Tibial artery (tissue), 4 donors: ENCODE data around the gene CDH4.
A peak's percentile ranks its signal among the peaks of the same experiment; 100 is the strongest.

Experiments used
- DNase-seq, 2 donors: peaks; one replicate each; pipeline ENCODE4 v3.0.0-alpha.2; 2019
- H3K27ac ChIP-seq, 2 donors: fragments of 200-600 bp; sonication (generic) in 1 of 2; 1 replicate in 1 of 2; 2 replicates in 1 of 2; pipeline ENCODE4 v1.5.1; 2018 to 2019; ENCODE audit warnings: mild to moderate bottlenecking in 1 of 2
- H3K27me3 ChIP-seq, 2 donors: fragments of 200-600 bp; sonication (generic) in 1 of 2; one replicate each; pipeline versions ENCODE4 v1.5.1 to v1.6.0; 2016 to 2019
- H3K36me3 ChIP-seq, 3 donors: fragments of 200-600 bp; sonication (generic) in 2 of 3; one replicate each; pipeline ENCODE4 v1.5.1; 2016 to 2019; ENCODE audit warnings: mild to moderate bottlenecking in 2 of 3
- H3K4me1 ChIP-seq, 4 donors: fragments of 200-600 bp; sonication (generic) in 2 of 4; 1 replicate in 3 of 4; 2 replicates in 1 of 4; pipeline ENCODE4 v1.5.1; 2016 to 2019
- H3K4me3 ChIP-seq, 2 donors: fragments of 200-600 bp; sonication (generic) in 1 of 2; 1 replicate in 1 of 2; 2 replicates in 1 of 2; pipeline ENCODE4 v1.5.1; 2018 to 2019; ENCODE audit warnings: mild to moderate bottlenecking in 2 of 2
- H3K9me3 ChIP-seq, 3 donors: fragments of 200-600 bp; sonication (generic) in 1 of 3; one replicate each; pipeline ENCODE4 v1.5.1; 2016 to 2019
- intact Hi-C: fragments of 100-400 bp; cut with DNase I; formaldehyde crosslinking; loops from one replicate; pipeline ENCODE4 v1.15.0; 2023; ENCODE audit warnings: low total_unique reads
- TF ChIP-seq, protein P1 (sequence below), 2 experiments: fragments of 200-600 bp in 1 of 2; fragments of 450-650 bp in 1 of 2; IDR thresholded peaks; one replicate each; pipeline ENCODE4 v1.5.1; 2017 to 2019; ENCODE audit warnings: antibody characterized with exemption in 2 of 2, mild to moderate bottlenecking in 1 of 2, moderate library complexity in 1 of 2

Gene CDH4

DNA sequence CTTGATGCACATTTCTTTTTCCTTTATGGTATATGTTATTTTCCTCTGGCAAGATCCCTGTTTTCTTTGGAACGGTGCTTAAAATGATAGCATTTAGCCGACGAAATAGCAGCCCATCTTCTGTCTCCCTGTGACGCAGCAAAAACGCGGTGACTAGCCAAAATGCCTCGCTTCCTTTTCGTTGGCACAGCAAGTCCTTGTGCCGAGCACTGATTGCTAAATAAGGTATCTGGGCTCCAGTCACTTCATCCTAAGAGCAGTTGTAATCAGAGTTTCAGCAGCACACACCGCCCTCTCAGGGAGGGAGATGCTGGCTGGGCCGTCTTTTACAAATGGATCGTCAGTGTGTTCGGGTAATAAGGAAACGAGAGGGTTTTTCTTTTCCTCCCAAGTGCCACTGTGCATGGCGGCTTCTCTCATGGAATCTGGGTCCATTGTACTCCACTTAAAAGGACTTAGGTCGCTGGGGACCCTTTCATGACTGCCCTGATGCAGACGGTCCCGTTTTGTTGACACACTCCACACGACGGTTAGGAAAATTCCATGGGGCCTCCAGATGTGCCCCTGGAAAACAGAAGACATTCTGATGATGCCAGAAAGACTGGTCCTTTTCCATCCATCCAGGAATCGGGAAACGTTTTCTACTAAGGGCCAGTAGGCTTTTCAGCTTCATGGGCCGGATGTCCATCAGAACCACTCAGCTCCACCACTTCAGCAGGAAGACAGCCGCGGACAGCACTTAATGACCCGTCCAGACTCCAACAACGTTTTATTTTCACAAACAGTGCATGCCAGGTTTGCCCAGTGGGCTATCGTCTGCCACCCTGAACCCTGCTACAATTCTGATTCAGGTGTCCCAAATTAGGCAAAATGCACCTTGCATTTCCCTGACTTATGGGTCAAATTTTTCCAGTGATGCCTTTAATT, 185.5 kb downstream of the CDH4 start:
- Histone ChIP-seq H3K27ac (no peak overlapping the region), H3K4me3 (no peak overlapping the region), H3K36me3 (no peaks in the 10 kb centered on the region), H3K9me3 (peaks cover 0 to 5% (median 4%) of the 10 kb centered on the region in 3 donors), H3K4me1 (peaks cover 0 to 12% (median 8%) of the 10 kb centered on the region in 4 donors), H3K27me3 (peaks cover 0 to 10% of the 10 kb centered on the region in 2 donors)
- intact Hi-C loops, result no loop called here
- DNase-seq, result peak in 1 of 2 donors; percentile 65
- TF ChIP-seq, protein P1, sequence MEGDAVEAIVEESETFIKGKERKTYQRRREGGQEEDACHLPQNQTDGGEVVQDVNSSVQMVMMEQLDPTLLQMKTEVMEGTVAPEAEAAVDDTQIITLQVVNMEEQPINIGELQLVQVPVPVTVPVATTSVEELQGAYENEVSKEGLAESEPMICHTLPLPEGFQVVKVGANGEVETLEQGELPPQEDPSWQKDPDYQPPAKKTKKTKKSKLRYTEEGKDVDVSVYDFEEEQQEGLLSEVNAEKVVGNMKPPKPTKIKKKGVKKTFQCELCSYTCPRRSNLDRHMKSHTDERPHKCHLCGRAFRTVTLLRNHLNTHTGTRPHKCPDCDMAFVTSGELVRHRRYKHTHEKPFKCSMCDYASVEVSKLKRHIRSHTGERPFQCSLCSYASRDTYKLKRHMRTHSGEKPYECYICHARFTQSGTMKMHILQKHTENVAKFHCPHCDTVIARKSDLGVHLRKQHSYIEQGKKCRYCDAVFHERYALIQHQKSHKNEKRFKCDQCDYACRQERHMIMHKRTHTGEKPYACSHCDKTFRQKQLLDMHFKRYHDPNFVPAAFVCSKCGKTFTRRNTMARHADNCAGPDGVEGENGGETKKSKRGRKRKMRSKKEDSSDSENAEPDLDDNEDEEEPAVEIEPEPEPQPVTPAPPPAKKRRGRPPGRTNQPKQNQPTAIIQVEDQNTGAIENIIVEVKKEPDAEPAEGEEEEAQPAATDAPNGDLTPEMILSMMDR (IDR thresholded peaks at IDR 0.05), result no peak

DNA sequence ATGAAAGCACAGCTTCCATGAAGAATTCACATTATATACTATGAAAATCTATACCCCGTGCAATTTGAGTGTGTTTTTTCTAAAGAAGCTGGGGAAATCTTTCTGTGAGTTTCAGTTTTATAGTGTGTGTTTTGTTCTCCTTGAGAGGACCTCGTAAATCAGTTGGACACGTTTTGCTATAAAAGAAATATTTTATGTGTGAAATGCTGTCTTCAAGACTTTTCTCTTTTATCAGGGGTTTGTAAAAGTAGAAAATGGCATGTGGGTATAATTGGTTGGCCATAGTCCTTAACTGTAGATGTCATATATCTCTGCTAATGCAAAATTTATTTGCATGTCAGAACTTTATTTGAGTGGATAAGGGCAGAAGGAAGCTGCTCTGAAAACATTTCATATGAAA, 186.2 kb downstream of the CDH4 start:
- DNase-seq, result no peak
- TF ChIP-seq, protein P1 (IDR thresholded peaks at IDR 0.05), result no peak
- Histone ChIP-seq H3K4me1 (peaks cover 0 to 12% (median 8%) of the 10 kb centered on the region in 4 donors), H3K9me3 (peaks cover 0 to 5% (median 4%) of the 10 kb centered on the region in 3 donors), H3K4me3 (no peak overlapping the region), H3K27ac (no peak overlapping the region), H3K27me3 (peaks cover 0 to 10% of the 10 kb centered on the region in 2 donors), H3K36me3 (no peaks in the 10 kb centered on the region)
- intact Hi-C loops, result no loop called here

DNA sequence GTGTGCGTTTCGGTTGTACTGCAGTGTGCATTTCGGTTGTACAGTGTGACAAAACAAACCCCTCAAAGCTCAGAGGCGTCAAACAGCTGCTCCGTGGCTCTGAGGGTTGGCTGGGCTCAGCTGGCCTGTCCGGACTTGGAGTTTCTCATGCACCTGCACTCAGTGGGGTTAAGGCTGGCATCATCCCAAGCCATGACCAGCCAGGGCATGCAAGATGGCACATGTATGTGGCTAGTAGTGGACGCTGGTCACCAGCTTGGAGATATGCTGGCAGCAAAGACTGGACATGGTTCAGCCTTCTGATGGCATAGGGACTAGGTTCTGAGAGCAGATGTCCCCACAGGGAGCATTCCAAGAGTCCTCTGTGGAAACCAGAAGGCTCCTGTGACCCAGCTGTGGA, 187.2 kb downstream of the CDH4 start:
- Histone ChIP-seq H3K4me3 (no peak overlapping the region), H3K36me3 (no peaks in the 10 kb centered on the region), H3K4me1 (peaks cover 0 to 12% (median 8%) of the 10 kb centered on the region in 4 donors), H3K27me3 (peaks cover 0 to 10% of the 10 kb centered on the region in 2 donors), H3K9me3 (peaks cover 0 to 5% (median 4%) of the 10 kb centered on the region in 3 donors), H3K27ac (no peak overlapping the region)
- TF ChIP-seq, protein P1 (IDR thresholded peaks at IDR 0.05), result no peak
- DNase-seq, result peak in 1 of 2 donors; percentile 54
- intact Hi-C loops, result no loop called here

DNA sequence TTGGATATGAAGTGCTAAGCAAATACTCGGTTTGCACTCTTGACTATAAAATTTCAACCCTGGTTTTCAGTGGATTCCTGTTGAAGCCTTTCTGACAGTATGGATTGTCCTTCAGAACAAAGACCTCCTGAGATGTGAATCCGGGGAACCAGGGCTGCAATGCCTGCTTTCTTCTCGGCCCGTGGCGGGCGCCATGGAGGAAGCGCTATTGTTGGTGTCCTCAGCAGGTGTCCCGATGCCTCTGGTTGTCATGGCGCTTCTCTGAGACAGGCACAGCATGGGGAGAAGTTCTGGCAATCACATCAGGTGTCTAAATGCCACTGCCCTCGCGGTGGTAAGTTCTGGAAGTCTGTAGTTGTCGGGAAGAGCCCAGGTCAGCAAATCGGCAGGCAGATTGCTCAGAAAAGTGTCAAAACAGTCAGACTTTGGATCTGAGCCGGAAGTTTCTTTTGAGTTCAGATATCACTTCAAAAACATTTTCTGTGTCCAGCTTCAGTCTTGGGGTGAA, 188.5 kb downstream of the CDH4 start:
- intact Hi-C loops, result no loop called here
- peak in 1 of 2 donors; percentile 39 for DNase-seq
- H3K4me1 ChIP-seq, result peaks cover 0 to 12% (median 8%) of the 10 kb centered on the region in 4 donors
- TF ChIP-seq, protein P1 (IDR thresholded peaks at IDR 0.05), result no peak
- H3K27me3 ChIP-seq, result peaks cover 0 to 12% of the 10 kb centered on the region in 2 donors
- no peak overlapping the region for H3K4me3 ChIP-seq
- H3K27ac ChIP-seq, result no peak overlapping the region
- peaks cover 0 to 5% (median 0%) of the 10 kb centered on the region in 3 donors for H3K9me3 ChIP-seq
- H3K36me3 ChIP-seq, result no peaks in the 10 kb centered on the region

DNA sequence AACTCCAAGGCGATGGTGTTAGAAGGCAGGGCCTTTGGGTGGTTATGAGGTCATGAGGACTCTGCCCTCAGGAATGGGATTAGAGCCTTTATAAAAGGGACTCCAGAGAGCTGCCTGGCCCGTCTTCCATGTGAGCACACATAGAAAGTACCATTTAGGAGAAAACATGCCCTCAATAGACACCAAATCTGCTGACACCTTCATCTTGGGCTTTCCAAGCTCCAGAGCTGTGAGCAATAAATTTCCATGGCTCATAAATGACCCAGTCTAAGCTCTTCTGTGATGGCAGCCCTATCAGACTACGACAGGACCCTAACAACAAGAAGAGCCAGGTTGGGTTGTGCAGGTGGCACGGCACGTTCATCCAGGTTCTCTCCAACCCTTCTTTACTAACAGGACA, 189.5 kb downstream of the CDH4 start:
- TF ChIP-seq, protein P1 (IDR thresholded peaks at IDR 0.05), result no peak
- H3K36me3 ChIP-seq, result no peaks in the 10 kb centered on the region
- intact Hi-C loops, result no loop called here
- peak in 1 of 2 donors; percentile 5 for DNase-seq
- H3K9me3 ChIP-seq, result no peaks in the 10 kb centered on the region
- peaks cover 0 to 6% of the 10 kb centered on the region in 2 donors for H3K27me3 ChIP-seq
- peaks cover 0 to 12% (median 8%) of the 10 kb centered on the region in 4 donors for H3K4me1 ChIP-seq
- H3K4me3 ChIP-seq, result no peak overlapping the region
- H3K27ac ChIP-seq, result no peak overlapping the region
